Epithelial cell of esophagus (primary cell): ENCODE data around the gene PIP.
"Not testable (repeated sequence)": the region's sequence is repeated elsewhere in the genome, so short reads cannot be mapped to it uniquely, and the experiment has no call there.

ENCODE experiments used
- DNase-seq: peaks from one replicate; pipeline ENCODE4 v3.0.0; 2010; ENCODE audit warnings: low read depth
- H3K4me3 ChIP-seq: 2 replicates; pipeline ENCODE4 v1.5.1; 2011; ENCODE audit warnings: mild to moderate bottlenecking, low read length, control low read depth
- CTCF ChIP-seq: IDR thresholded peaks from 2 replicates; pipeline ENCODE4 v1.5.1; 2011; ENCODE audit warnings: low read depth, mild to moderate bottlenecking, low read length, control low read depth, inconsistent platforms; ENCODE audit not compliant: insufficient read depth; ENCODE audit errors: missing control alignments

PIP gene

GRCh38 chr7:143131781-143132180, at the start of gene PIP:
Gene PIP (plus strand): TSS chr7:143132077. CDS start chr7:143132117, 40 bp downstream.
- no peak for TF ChIP-seq CTCF
- no peak for DNase-seq
- H3K4me3 ChIP-seq: no peak within 1 kb of the TSS

GRCh38 chr7:143085109-143085508, 46.8 kb upstream of the PIP start:
- TF ChIP-seq CTCF: no peak
- no peak overlapping the region for H3K4me3 ChIP-seq
- DNase-seq: no peak

- not testable (repeated sequence) for H3K4me3 ChIP-seq, DNase-seq
Observed at GRCh38 chr7:143085610-143086009, 46.3 kb upstream of the PIP start.

- H3K4me3 ChIP-seq, DNase-seq: not testable (repeated sequence)
Observed at GRCh38 chr7:143088549-143089231, 43.2 kb upstream of the PIP start.

- DNase-seq: no peak
- no peak overlapping the region for H3K4me3 ChIP-seq
- no peak for TF ChIP-seq CTCF
Observed at GRCh38 chr7:143096146-143096545, 35.7 kb upstream of the PIP start.

GRCh38 chr7:143099579-143099978, 32.3 kb upstream of the PIP start:
- H3K4me3 ChIP-seq, DNase-seq: not testable (repeated sequence)

- TF ChIP-seq CTCF: no peak
- DNase-seq: no peak
- no peak overlapping the region for H3K4me3 ChIP-seq
Observed at GRCh38 chr7:143104759-143105158, 27.1 kb upstream of the PIP start.

GRCh38 chr7:143108019-143108418, 23.9 kb upstream of the PIP start:
- not testable (repeated sequence) for DNase-seq, H3K4me3 ChIP-seq

- no peak overlapping the region for H3K4me3 ChIP-seq
- DNase-seq: no peak
- no peak for TF ChIP-seq CTCF
Observed at GRCh38 chr7:143117395-143117794, 14.5 kb upstream of the PIP start.
